Naive thymus-derived CD4-positive, alpha-beta T cell (primary cell): Measurements from ENCODE around the gene SHFL. TPM values are rescaled to one million over a fixed set of nuclear protein-coding genes. Genes with fewer than 3 reads are reported as not detected.
A peak's percentile ranks its signal among the peaks of the same experiment; 100 is the strongest.

Source experiments
- ATAC-seq: fragments of 150-1000 bp; cut with Tn5 transposase; 2 replicates; pipeline ENCODE4 v1.10.0; 2021; ENCODE audit warnings: mild to moderate bottlenecking, moderate library complexity
- CTCF ChIA-PET: fragments of 350-600 bp; sonication (Branson Sonifier 250); formaldehyde crosslinking; loops from one replicate; lab custom pipeline; 2021; ENCODE audit warnings: antibody characterized with exemption; lab: Charles Lee
- POLR2A ChIA-PET: fragments of 350-600 bp; sonication (Branson Sonifier 250); formaldehyde crosslinking; loops from one replicate; lab custom pipeline; 2021; ENCODE audit warnings: antibody characterized with exemption, inconsistent platforms; lab: Charles Lee
- DNase-seq, 9 donors: peaks; one replicate each; pipeline versions ENCODE4 v3.0.0 to v3.0.0-alpha.2; 2020 to 2022; ENCODE audit warnings: mixed read lengths in 1 of 9
- H3K27ac ChIP-seq: one replicate; pipeline ENCODE4 v1.7.0; 2013; ENCODE audit warnings: mild to moderate bottlenecking, low read depth, low read length, moderate library complexity
- H3K27me3 ChIP-seq, 2 donors: one replicate each; pipeline ENCODE4 v1.7.0; 2013; ENCODE audit warnings: low read length in 2 of 2, mild to moderate bottlenecking in 2 of 2, moderate library complexity in 2 of 2; ENCODE audit not compliant: control insufficient read depth in 2 of 2, insufficient read depth in 2 of 2
- H3K36me3 ChIP-seq, 3 experiments: 1 replicate in 2 of 3; 2 replicates in 1 of 3; pipeline ENCODE4 v1.7.0; 2013; ENCODE audit warnings: low read length in 3 of 3, mild to moderate bottlenecking in 3 of 3, moderate library complexity in 1 of 3; ENCODE audit not compliant: insufficient read depth in 3 of 3, control insufficient read depth in 2 of 3
- H3K4me1 ChIP-seq, 2 donors: one replicate each; pipeline ENCODE4 v1.7.0; 2013; ENCODE audit warnings: low read length in 2 of 2, mild to moderate bottlenecking in 2 of 2, moderate library complexity in 1 of 2; ENCODE audit not compliant: control insufficient read depth in 2 of 2, insufficient read depth in 2 of 2
- H3K4me3 ChIP-seq: 2 replicates; pipeline ENCODE4 v1.7.0; 2013; ENCODE audit warnings: mild to moderate bottlenecking, low read length
- H3K9me3 ChIP-seq, 3 experiments: 1 replicate in 2 of 3; 2 replicates in 1 of 3; pipeline ENCODE4 v1.7.0; 2013; ENCODE audit warnings: low read length in 3 of 3; ENCODE audit not compliant: control insufficient read depth in 2 of 3
- H3K27ac Mint-ChIP-seq, 9 donors: one replicate each; pipeline ENCODE4 v1.8.0; 2020 to 2022; ENCODE audit warnings: mixed read lengths in 9 of 9, mild to moderate bottlenecking in 8 of 9, moderate library complexity in 5 of 9, inconsistent platforms in 2 of 9
- H3K27me3 Mint-ChIP-seq, 5 donors: one replicate each; pipeline ENCODE4 v1.8.0; 2021 to 2022; ENCODE audit warnings: mixed read lengths in 5 of 5, mild to moderate bottlenecking in 1 of 5
- H3K36me3 Mint-ChIP-seq, 5 donors: one replicate each; pipeline ENCODE4 v1.8.0; 2020 to 2022; ENCODE audit warnings: mixed read lengths in 5 of 5, mild to moderate bottlenecking in 3 of 5, inconsistent platforms in 1 of 5
- H3K4me1 Mint-ChIP-seq, 7 donors: one replicate each; pipeline ENCODE4 v1.8.0; 2020 to 2022; ENCODE audit warnings: mixed read lengths in 7 of 7, mild to moderate bottlenecking in 3 of 7, inconsistent platforms in 1 of 7
- H3K4me3 Mint-ChIP-seq, 10 donors: one replicate each; pipeline ENCODE4 v1.8.0; 2020 to 2022; ENCODE audit warnings: mild to moderate bottlenecking in 10 of 10, mixed read lengths in 10 of 10, moderate library complexity in 6 of 10, inconsistent platforms in 2 of 10
- H3K9me3 Mint-ChIP-seq, 11 donors: one replicate each; pipeline ENCODE4 v1.8.0; 2020 to 2022; ENCODE audit warnings: mixed read lengths in 11 of 11, mild to moderate bottlenecking in 4 of 11, inconsistent platforms in 1 of 11, moderate library complexity in 1 of 11
- intact Hi-C, 2 donors: fragments of 100-400 bp; cut with micrococcal nuclease; formaldehyde crosslinking; loops; one replicate each; pipeline ENCODE4 v1.15.1; 2023
- polyA plus RNA-seq, 2 donors: library from polyadenylated mRNA; unstranded; fragments of 300-500 nt; fragmentation: Illumina TruSeq; gene quantifications; one replicate each; pipeline ENCODE4 v1.2.3, GENCODE V29; 2021
- total RNA-seq, 6 experiments: library from RNA in 5 of 6; stranded (reverse) in 5 of 6; gene quantifications; 1 replicate in 5 of 6; 2 replicates in 1 of 6; pipeline ENCODE4 v1.2.3 and lab custom pipeline; 2021 to 2026

Gene SHFL
- total and polyA plus RNA-seq, 7 experiments from 2014 or later, result 37.0 to 112 (median 77.2) TPM

- ChIA-PET CTCF (no interaction called here), POLR2A (interaction anchor here (1.4 to 2.0 kb wide), 2 partner anchors 11 to 20 kb away, joined by 4 to 7 read pairs; no protein-coding TSS in a partner anchor)
- H3K9me3 Mint-ChIP-seq, result no peaks in the 10 kb centered on the region
- Histone ChIP-seq H3K27ac (no peak overlapping the region), H3K4me1 (peaks cover 4 to 9% of the 10 kb centered on the region in 2 donors), H3K27me3 (no peaks in the 10 kb centered on the region), H3K36me3 (peaks cover 0 to 16% (median 0%) of the 10 kb centered on the region in 3 experiments), H3K9me3 (no peaks in the 10 kb centered on the region), H3K4me3 (no peak overlapping the region)
- intact Hi-C loops, result loop anchor here in 1 of 2 donors (10.0 kb wide), 1 partner anchor 570 kb away; the partner anchor contains the start of gene ILF3
- ATAC-seq (no peak), DNase-seq (no peak)
- peak overlapping the region; percentile 81 to 92 (median 85) for H3K27ac Mint-ChIP-seq
- H3K27me3 Mint-ChIP-seq, result no peaks in the 10 kb centered on the region
- peak overlapping the region in 9 of 10 donors; percentile 75 to 92 (median 89) for H3K4me3 Mint-ChIP-seq
- H3K36me3 Mint-ChIP-seq, result peaks cover 0 to 14% (median 0%) of the 10 kb centered on the region in 5 donors
- H3K4me1 Mint-ChIP-seq, result peaks cover 8 to 17% (median 8%) of the 10 kb centered on the region in 7 donors
These were observed 1.3 kb upstream of the SHFL start for GRCh38 chr19:10084803-10085202.

DNA sequence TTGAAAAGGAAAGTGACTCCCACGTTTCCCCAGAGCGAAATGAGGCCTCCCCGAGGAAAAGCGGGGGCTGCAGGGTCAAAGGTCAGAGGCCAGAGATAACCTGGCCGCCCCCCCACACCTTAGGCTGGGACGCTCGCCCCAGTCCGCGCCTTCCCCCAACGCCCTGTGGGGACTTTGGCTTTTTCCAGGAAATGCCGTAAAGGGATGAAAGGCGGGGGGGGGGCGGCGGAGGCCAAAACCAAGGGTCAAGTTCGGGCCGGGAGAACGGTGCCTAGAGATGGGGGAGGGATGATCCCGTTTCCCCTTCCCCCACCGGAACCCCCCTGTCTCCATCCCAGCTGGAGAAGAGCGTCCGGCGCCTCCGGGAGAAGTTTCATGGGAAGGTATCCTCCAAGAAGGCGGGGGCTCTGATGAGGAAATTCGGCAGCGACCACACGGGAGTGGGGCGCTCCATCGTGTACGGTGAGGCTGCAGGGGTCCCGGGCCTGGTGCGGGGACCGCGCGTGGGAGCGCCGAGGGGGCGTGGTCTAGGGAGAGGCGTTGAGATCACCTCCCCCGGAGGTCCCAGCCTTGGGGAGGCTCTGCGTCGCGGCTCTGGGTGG lies 575 bp downstream of the SHFL start:
- peaks cover 0 to 30% (median 0%) of the 10 kb centered on the region in 3 experiments for H3K36me3 ChIP-seq
- H3K27ac ChIP-seq, result peak overlapping the region; percentile 90
- peak overlapping the region in 8 of 9 donors; percentile 49 to 87 (median 78) for H3K27ac Mint-ChIP-seq
- H3K27me3 Mint-ChIP-seq, result no peaks in the 10 kb centered on the region
- peak overlapping the region; percentile 64 to 92 (median 88) for H3K4me3 Mint-ChIP-seq
- H3K4me3 ChIP-seq, result peak overlapping the region; percentile 94
- CTCF ChIA-PET, result no interaction called here
- H3K36me3 Mint-ChIP-seq, result peaks cover 0 to 19% (median 0%) of the 10 kb centered on the region in 5 donors
- no peaks in the 10 kb centered on the region for H3K27me3 ChIP-seq
- peaks cover 8 to 23% (median 8%) of the 10 kb centered on the region in 7 donors for H3K4me1 Mint-ChIP-seq
- H3K9me3 ChIP-seq, result no peaks in the 10 kb centered on the region
- peaks cover 4 to 9% of the 10 kb centered on the region in 2 donors for H3K4me1 ChIP-seq
- ATAC-seq (no peak), DNase-seq (peak in 2 of 9 donors; percentile 53 to 63)
- no peaks in the 10 kb centered on the region for H3K9me3 Mint-ChIP-seq
- intact Hi-C loops, result loop anchor here (1.0 to 10.0 kb wide), 5 partner anchors 10 to 568 kb away; partner anchors contain the start of genes PPAN (in 2 of the 2), ILF3 (in 1 of the 2) and PIN1 (in 1 of the 2)
- POLR2A ChIA-PET, result no interaction called here

- peaks cover 8 to 27% (median 8%) of the 10 kb centered on the region in 7 donors for H3K4me1 Mint-ChIP-seq
- ChIA-PET POLR2A (interaction anchor here (1.7 kb wide), 1 partner anchor 16 kb away, joined by 5 read pairs; no protein-coding TSS in a partner anchor), CTCF (no interaction called here)
- H3K36me3 ChIP-seq, result peaks cover 0 to 38% (median 3%) of the 10 kb centered on the region in 3 experiments
- peaks cover 0 to 24% (median 0%) of the 10 kb centered on the region in 5 donors for H3K36me3 Mint-ChIP-seq
- peak overlapping the region; percentile 64 to 92 (median 88) for H3K4me3 Mint-ChIP-seq
- peak overlapping the region; percentile 94 for H3K4me3 ChIP-seq
- ATAC-seq (no peak), DNase-seq (no peak)
- H3K27ac Mint-ChIP-seq, result peak overlapping the region; percentile 49 to 91 (median 80)
- H3K27ac ChIP-seq, result peak overlapping the region; percentile 90
- intact Hi-C loops, result loop anchor here in 1 of 2 donors (10.0 kb wide), 1 partner anchor 567 kb away; the partner anchor contains the start of gene ILF3
- H3K9me3 Mint-ChIP-seq, result no peaks in the 10 kb centered on the region
- H3K9me3 ChIP-seq, result no peaks in the 10 kb centered on the region
- H3K27me3 Mint-ChIP-seq, result no peaks in the 10 kb centered on the region
- no peaks in the 10 kb centered on the region for H3K27me3 ChIP-seq
- H3K4me1 ChIP-seq, result peaks cover 4 to 9% of the 10 kb centered on the region in 2 donors
These were observed 1.4 kb downstream of the SHFL start for GRCh38 chr19:10087296-10088061.

DNA sequence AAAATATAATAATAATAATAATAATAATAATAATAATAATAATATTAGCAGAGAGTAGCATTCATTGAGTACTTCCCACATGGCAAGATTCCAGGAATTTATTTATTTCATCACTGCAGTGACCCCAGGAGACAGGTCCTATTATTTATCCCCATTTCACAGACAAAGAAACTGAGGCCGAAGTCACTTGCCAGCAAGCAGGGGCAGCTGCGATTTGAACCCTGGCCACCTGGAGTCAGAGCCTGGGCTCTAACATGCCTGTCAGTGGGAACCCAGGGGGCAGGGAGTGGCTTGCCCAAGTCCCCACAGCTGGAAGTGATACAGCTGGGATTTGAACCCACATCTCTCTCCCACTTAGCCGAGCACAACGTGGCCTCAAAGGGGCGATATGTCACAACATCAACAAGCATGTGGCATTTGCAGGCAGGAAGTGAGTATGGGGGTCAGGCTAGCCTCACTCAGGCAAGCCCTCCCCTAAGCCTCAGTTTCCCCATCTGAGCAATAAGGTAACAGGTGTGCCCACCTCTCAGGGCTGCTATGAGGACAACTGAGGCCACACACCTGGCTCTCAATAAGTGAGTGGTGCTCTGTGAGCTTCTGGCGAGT lies 2.9 kb downstream of the SHFL start:
- no peak overlapping the region for H3K27ac ChIP-seq
- Mint-ChIP-seq H3K36me3 (peaks cover 4 to 35% (median 7%) of the 10 kb centered on the region in 5 donors), H3K27me3 (no peaks in the 10 kb centered on the region), H3K27ac (peak overlapping the region in 2 of 9 donors; percentile 9 to 15), H3K4me3 (no peak overlapping the region), H3K9me3 (no peaks in the 10 kb centered on the region), H3K4me1 (peaks cover 8 to 30% (median 8%) of the 10 kb centered on the region in 7 donors)
- DNase-seq (no peak), ATAC-seq (no peak)
- CTCF ChIA-PET, result interaction anchor here (0.6 kb wide), 1 partner anchor 280 kb away, joined by 3 read pairs; no protein-coding TSS in a partner anchor
- peaks cover 4 to 9% of the 10 kb centered on the region in 2 donors for H3K4me1 ChIP-seq
- POLR2A ChIA-PET, result interaction anchor here (1.0 to 1.7 kb wide), 2 partner anchors 15 to 161 kb away, joined by 5 to 7 read pairs; no protein-coding TSS in a partner anchor
- intact Hi-C loops, result loop anchor here in 1 of 2 donors (10.0 kb wide), 1 partner anchor 566 kb away; the partner anchor contains the start of gene ILF3
- no peaks in the 10 kb centered on the region for H3K27me3 ChIP-seq
- no peaks in the 10 kb centered on the region for H3K9me3 ChIP-seq
- H3K4me3 ChIP-seq, result no peak overlapping the region
- peaks cover 0 to 53% (median 4%) of the 10 kb centered on the region in 3 experiments for H3K36me3 ChIP-seq

DNA sequence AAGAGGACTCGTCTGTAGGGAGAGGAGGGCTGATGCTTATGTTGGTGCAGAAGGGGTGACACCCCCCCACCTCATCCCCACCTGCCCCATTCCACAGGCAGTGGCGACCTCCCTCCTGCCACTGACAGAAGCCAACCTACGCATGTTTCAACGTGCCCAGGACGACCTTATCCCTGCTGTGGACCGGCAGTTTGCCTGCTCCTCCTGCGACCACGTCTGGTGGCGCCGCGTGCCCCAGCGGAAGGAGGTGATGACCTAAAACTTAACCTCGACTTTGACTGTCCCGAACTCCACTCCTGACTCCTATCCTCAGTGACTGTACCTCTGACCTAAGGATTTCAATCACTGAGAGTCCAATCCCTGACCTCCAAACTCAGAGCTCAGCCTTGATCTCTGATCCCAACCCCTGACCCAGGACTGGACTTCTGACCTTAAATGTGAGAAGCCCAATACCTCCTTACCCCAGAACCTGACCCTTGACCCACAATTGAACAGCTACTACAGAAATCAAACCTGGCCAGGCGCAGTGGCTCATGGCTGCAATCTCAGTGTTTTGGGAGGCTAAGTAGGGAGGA lies 3.8 kb downstream of the SHFL start:
- Mint-ChIP-seq H3K4me3 (peak overlapping the region in 2 of 10 donors; percentile 35 to 42), H3K36me3 (peaks cover 4 to 40% (median 7%) of the 10 kb centered on the region in 5 donors), H3K4me1 (peaks cover 8 to 30% (median 8%) of the 10 kb centered on the region in 7 donors), H3K27ac (peak overlapping the region in 4 of 9 donors; percentile 14 to 67 (median 31)), H3K9me3 (no peaks in the 10 kb centered on the region), H3K27me3 (no peaks in the 10 kb centered on the region)
- ATAC-seq (no peak), DNase-seq (no peak)
- POLR2A ChIA-PET, result interaction anchor here (0.6 kb wide), 1 partner anchor 12 kb away, joined by 3 read pairs; no protein-coding TSS in a partner anchor
- no peak overlapping the region for H3K27ac ChIP-seq
- peaks cover 0 to 53% (median 4%) of the 10 kb centered on the region in 3 experiments for H3K36me3 ChIP-seq
- CTCF ChIA-PET, result no interaction called here
- peaks cover 4 to 9% of the 10 kb centered on the region in 2 donors for H3K4me1 ChIP-seq
- no peaks in the 10 kb centered on the region for H3K9me3 ChIP-seq
- no peak overlapping the region for H3K4me3 ChIP-seq
- intact Hi-C loops, result loop anchor here in 1 of 2 donors (10.0 kb wide), 1 partner anchor 565 kb away; the partner anchor contains the start of gene ILF3
- H3K27me3 ChIP-seq, result no peaks in the 10 kb centered on the region
